Activated T-helper 1 cell treated with anti-CD3 and anti-CD28 coated beads, Interleukin-2, amount 50 U/mL, for 16 hours (primary cell): Measurements from ENCODE around the gene KIRREL3.

ENCODE experiments used
- DNase-seq, 2 donors: peaks; one replicate each; pipeline ENCODE4 v3.0.0-alpha.2; 2020; ENCODE audit warnings: low read depth in 1 of 2, low spot score in 1 of 2

KIRREL3 gene

DNA sequence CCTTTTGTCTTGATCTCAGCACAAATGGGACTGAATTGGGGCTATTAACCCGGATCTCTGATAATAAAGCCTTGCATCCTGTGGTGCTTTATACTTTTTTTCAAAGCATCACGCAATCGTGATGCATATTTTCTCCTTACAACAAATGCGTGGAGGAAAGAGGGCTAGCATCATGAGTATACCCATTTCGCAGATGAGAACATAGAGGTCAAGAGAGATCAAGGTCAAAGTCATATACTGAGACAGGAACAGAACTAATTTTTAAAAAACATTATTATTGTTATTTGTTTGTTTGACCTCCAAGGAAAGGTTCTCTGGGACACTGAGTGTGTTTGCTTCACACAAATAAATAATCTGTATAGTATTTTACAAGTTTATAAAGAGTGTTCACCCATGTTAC lies 453.9 kb downstream of the KIRREL3 start:
- DNase-seq: no peak

DNA sequence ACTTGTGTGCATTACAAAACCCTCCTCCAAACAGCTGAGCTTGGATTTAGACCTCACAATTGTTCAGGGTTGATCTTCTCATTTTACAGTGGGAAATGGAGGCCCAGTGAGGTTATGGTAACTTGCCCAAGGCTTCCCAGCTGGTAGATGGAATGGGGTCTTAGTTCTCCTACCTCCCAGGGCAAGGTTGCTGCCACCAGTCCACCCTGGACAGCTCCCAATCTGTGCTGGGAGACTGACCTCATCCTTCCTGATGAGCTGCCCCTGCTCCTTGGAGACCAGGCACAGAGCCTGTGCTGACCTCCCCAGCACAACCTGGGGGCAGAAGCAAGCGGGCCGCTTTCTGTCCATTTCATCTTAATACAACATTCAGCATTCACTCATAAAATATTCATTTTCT lies 454.4 kb downstream of the KIRREL3 start:
- no peak for DNase-seq

DNA sequence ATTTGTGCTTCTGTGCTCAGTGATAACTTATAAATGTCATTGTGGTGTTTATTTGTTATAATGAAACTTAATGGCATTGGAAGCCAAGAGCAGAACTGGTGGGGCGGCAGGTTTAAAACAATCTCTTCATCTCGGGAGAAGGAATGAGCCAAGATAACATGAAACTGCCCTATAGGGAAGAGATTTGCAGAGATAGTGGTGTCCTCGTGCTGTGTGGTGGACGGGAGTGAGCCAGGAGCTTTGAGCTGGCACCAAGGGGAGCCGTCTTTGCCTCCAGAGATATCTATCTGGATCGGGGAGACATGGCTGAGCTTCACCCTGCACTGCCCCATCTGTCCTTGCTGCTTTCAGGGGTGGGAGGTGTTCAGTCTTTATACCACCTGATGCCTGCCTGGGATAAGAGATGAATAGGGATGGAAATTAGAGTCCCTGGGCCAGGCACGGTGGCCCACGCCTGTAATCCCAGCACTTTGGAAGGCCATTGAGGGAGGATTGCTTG lies 455.5 kb downstream of the KIRREL3 start:
- no peak for DNase-seq

DNA sequence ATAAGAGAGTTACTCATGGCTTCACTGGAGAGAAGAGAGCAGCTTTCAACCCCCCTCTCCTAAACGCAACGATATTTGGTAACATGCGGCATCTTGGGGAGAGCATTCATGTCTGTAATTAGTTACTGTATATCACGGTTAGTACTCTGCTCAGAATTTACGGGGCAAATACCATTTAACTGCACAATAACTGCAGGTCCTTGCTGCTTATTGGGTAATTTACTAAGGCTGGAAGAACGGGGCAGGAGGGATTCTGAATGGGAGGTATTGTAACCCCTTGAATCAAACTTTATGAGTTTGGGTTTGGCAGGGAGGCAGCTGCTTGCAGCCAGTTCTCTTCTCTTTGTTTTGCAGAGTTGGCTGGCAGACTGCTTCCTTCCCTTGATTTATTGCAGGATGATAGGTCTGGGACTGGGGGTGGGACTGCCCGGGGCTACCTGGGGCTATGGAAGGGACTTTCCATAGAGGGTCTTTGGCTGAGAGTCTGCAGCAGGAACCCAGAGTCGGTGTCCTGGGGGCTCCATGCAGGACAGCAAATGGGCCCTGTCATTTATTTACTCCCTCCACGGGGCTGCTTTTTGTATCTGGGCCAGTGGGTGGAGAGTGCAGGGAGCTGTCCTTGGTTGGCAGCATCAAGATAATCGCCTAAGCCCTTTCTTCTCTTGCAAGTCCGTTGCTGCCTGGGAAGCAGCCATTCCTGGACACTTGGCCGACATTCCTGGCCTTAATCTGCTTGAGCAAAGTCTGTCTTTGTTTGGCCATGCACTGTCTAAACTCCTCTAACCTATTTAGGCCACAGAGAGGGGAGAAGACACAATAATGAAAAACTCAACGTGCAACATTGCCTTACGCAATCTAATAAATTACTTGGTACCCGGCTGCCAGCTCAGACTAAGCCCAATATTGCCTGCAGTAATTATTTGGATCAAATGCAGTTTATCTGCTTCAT lies 456.2 kb downstream of the KIRREL3 start:
- no peak for DNase-seq

DNA sequence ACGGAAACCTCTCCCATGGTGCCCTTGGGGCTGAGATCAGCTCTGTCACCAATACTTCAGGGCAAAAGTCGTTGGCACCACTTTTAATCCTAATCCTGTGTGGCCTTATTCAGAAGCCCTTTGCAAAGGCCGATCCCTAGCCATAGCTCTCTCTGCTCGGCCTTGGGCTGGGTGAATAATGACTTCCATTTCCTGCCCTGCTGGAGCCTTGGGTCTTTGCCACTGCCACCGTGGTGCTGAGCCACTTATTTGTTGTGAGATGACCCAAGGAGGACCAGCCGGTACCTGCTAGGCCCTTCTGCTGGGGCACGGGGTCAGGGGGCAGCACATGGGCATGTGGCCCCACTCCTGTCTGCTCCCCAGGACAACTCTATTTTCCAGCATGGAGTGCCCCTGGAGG lies 456.9 kb downstream of the KIRREL3 start:
- DNase-seq: no peak

DNA sequence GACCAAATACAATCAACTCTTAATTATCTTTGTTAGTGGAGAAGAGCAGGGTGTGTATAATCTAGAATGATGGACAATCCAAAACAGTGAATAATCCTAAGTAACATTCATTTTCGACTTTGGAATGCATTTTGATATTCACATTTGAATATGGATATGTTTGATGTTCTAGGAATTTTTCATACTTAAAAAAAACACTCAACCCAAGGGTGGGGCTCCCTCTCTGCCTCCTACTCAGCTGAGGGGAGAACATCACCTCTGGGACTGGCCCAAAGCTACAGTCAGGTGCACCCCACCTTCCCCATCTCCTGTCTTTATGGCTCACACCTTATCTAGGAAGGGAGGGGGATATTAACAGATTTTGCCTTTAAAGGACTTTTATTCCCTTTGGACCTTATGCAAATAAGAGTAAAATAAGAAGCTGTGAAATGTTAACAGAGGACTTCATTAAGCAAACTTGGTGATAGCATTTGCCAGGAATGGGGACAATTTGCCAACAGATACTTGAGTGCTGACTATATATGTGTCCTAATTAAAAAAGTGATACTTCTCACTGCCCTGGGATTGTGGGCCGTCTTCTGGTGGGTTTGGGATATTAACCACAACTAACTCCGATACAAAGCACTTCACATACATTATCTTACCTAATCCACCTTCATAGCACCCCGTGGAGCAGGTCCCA lies 458.1 kb downstream of the KIRREL3 start:
- DNase-seq: no peak

DNA sequence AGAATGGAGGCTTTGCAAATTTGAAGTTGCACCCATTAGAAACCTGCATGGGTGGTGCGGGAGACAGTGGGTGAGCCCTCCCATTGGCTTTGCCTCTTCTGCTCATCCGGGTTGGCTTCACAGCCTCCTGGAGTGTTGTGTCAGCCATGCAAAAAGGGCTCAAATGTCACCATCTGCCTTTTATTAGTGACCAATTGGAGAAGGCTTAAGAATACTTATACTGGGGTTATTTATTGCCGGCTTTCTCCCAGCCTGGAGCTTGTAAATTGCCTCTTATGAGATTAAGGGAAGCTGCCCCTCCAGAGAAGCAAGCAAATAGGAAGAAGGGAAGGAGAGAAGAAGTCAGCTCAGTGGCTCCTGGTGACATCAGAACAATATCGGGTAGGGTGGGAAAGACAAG lies 462.5 kb downstream of the KIRREL3 start:
- DNase-seq: no peak

DNA sequence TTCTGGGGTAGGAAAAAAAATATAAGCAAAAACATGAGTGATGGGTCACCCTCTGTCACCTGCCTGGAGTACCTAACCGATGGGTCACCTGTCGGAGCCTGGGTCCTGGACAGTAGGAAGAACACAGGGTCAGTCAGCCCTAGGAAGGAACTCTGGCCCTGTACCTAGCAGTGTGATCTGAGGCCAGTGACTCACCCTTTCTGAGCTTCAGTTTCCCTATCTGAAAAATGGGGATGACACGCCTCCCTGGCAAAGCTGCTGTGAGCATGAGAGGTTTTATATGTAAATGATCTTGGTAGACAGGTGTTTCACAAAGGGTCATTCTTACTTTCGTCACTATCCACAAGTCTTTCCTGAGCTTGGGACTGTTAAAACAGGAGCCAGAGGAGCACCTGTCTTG lies 463.1 kb downstream of the KIRREL3 start:
- no peak for DNase-seq

DNA sequence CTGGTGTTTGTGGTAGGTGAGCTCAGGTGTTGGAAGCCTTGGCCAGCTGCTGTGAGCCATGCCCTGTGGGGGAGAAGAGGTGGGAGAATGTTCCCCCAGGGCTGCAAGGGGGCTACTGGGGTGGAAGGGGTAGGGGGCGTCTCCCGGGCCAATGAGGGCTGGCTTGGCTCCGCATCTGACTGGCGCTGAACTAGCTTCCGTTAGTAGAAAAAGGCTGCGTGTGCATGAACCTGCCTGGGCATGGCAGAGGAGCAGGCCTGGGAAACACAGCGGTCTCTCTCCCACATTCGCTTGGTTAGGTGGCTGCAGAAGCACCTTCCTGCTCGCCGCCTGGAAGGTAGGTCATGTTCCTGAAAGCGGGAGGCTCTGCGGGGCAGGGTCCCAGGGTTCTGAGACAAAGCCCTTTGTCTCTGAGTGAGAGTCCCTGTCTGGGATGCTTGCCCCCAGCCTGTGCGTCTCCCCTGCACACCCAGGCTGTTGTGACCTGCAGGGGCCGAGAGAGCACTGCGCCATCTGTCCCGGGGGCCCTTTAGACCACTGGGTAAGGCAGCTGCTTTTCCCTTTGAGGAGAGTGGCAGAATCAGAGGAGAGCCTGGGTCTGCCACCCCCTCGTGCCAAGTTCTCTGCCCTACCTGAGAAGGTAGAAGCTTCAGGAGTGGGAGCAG lies 466.3 kb downstream of the KIRREL3 start:
- DNase-seq: no peak

DNA sequence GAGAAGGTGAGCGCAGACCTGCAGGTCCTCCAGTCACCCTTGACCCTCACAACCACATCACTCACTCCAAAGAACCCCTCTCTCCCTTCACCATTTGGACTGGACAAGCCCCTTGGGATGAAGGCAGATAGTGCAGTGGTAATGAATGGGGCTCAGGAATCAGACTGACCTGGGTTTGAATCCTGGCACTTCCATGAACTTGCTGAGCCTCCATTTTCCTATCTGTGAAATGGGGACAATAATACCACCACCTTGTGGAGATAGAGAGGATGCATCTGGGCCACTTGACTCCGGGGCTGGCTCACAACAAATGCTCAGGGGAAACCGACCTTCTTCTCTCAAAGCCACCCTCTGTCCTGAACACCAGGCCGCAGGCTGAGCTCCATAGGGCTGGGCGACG lies 467.0 kb downstream of the KIRREL3 start:
- no peak for DNase-seq

DNA sequence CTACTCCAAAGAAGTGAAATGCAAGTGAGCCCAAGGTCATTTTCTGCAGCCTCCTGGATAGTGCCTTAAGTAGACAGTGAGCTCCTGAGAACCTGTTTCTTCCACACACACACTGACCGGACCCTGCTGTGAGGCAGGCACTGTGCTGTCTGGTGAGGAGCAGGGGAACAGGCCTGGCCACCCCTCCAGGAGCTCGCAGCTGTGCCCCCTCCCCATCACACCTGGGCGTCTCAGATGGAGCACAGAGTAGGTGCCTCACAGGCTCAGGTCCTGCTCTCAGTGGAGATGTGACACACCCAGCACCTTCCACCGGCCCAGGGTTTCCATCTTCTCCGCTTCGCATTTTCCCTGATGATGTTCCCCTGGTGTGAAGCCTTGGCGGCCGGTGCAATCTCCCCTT lies 470.2 kb downstream of the KIRREL3 start:
- no peak for DNase-seq

DNA sequence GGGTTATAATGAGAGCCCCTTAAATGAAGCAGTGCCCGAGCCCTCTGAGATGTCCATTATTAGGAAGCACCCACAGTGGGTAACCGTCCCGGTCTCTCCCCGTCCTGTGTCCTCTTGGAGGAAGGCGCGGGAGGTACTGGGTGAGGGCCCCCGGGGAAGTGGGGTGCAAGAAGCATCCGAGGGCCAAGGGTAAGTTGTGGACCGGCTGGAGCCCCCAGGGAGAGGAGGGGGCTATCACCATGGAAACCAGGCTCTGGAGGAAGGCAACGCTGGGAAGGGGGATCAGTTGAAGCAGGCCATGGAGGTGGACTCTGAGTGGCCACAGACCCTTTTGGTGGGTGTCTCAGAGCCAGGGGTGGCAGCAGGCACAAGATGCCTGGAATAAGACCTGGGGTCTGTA lies 471.5 kb downstream of the KIRREL3 start:
- no peak for DNase-seq

DNA sequence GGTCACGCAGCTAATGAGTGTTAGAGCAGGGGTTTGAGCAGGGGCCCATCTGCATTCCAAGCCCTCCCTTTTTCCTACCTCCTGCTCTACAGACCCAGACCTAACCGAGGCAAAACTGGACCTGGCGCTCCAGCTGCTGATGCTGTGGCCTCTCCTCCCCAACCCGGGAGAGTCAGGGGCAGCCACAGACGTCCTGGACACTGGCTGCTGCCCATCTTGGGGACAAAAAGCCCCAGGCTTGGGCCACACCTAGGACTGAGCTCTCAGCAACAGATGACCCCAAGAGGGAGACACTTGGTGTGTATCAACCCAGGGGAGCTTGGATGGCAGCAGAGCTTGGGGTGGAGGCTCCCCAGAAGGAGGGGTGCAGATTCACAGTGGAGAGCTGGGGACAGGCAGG lies 472.5 kb downstream of the KIRREL3 start:
- no peak for DNase-seq

DNA sequence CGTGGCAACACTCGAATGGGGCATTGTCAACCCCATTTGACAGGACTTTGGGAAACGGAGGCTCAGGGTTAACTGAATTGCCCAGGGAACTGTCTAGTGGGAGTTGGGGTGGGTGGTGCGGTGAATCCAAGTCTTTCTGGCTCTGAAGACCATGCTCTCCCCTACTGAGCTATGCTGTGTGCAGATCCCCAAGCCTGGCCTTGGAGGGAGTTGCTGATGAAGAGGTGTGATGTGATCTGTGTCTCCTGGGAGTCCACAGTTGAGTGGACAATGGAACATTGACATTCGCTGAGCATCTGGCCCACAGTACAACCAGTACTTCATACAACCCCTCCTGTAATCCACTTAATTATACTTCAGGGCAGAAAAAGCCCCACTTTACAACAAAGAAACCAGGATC lies 472.9 kb downstream of the KIRREL3 start:
- DNase-seq: no peak

DNA sequence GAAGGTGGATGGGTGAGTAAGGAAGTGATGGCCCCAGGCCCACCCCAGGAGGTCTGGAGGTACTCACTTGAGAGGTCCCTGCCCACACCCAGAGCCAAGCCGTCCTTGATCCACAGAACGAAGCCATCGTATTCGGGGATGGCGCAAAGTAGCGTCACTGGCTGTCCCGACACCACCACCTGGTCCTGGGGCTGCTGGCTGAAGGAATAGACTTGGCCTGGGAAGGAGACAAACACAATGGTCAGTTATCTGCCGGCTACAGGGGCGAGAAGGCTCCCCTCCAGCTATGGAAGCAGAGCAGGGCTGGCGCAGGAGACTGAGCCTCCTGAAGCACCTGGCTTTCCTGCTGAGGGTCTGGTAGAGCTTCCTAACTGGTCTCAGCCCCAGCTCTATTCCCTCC lies 474.1 kb downstream of the KIRREL3 start:
- no peak for DNase-seq

DNA sequence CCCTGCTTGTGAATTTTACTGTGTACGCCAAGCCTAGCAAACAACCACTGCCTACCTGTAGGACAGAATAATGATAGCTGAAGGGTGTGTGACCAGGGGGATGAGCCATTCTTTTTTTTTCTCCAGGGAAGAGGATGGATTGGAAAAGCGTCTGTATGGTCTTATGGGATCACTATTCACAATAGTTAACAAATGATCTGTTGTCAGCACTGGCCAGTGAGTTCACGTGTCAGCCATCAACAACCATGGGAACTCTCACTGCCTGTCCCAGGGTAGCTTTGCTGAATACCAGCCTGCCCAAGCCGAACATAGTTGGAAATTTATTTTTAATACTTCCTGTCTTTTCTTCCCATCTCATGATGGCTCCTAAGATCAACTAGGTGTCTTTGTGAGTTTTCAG lies 474.9 kb downstream of the KIRREL3 start:
- no peak for DNase-seq

DNA sequence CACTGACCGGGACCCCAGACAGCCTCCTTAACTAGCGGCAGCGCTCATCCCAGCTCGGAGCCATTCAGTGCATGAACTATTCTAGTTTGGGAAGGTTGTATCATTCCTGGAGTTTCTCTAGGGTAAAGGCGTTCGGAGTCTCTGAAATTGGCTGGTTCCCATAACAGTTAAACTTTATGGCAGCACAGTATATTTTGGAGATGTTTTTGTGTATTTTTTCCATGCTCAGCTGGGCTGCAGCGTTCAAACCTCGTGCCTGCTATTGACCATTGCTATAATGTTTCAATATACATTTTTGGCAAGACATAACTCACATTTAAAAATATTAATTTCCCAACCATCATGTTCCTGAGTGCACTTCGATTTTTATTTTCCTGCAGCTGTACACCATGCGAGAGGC lies 475.4 kb downstream of the KIRREL3 start:
- no peak for DNase-seq

DNA sequence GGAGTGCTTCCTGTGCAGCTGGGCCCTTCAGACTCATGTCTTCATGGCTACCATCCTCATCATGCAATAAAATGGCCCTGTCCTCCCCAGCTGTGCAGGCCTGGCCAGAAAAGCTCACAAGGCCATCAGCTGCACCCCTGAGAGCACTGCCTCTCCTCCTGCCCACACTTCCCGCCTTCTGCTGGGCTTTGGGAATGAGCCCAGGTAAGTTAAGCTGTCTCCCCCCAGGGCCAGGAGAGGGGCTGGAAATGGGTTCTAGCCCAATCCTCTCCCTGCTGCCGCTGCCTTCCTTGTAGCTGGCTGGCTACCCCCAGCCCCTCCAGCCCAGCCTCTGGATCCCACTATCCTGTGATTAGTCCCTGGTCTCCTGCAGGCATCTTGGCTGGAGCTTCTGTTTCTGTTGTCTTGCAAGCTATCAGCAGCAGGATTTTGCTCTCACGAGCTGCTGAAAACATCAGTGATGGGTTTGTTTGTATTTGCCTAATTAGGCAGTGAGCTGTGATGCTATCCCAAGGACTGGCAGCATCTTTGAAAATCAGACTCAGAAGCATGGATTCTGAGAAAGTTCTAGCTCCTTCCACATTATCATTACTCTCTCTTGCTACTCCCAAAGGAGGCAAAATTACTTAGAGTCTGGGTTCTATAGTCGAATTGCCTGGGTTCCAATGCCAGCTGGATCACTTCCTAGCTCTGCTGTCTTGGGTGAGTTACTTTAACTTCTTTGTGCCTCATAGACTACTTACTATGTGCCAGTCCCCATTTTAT lies 476.9 kb downstream of the KIRREL3 start:
- DNase-seq: no peak

DNA sequence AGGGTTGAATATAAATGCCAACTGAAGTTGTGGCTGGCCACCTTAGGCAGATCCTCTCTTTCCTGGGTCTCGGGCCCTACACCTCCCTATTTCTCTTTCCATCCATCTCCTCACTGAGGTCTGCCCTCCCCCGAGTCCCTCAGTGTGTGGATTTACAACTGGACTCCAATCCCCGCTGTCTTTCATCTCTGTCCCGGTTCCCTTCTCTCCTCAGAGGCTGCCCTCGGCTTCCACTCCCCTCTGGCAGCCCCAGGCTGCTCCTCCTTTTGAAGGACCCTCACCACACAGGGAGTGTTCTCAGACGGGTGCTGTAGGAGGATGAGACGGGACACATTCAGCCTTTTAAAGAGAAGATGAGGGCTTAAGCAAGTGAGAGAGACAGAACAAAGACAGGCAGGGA lies 478.0 kb downstream of the KIRREL3 start:
- DNase-seq: no peak

DNA sequence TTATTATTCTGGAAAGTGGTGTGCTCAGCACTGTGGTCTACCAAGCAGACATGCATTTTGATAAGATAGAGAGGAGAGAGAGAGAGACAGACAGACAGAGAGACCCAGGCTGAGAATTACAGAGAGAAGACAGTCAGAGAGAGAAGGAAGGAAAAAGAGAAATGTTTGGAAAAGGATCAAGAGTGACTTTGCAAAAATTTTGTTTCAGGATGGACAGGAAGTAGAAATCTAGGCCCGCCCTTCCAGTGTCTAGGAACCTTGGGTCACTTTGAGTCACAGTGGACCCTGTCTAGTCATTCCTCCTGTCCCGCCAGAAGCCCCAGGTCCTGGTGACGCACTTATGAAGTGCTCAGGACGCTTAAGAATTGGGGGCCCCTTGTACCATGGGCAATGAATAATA lies 478.4 kb downstream of the KIRREL3 start:
- DNase-seq: no peak

DNA sequence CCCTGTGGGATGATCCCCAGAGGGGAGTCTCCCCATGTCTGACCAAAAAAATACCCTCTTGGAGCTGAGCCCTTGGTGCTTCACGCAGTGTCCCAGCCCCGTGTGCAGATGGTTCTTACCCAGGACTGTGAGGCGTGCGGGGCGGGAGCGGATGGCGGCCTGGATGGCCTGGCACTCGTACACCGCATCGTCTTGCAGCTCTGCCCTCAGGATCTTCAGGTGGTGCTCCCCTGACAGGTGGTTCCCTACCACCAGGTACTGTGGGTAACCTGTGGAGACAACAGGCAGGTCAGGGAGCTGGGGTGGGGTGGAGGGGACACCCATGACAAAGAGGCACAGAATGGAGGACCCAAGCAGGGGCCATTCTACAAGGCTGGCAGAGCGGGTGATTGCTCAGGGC lies 479.4 kb downstream of the KIRREL3 start:
- DNase-seq: no peak
